HTERT RPE-1 (cell line): ENCODE measurements around the gene ZGPAT.

Experiments used
- in situ Hi-C: fragments of 300-500 bp; cut with MboI; formaldehyde crosslinking; loops from 4 replicates; pipeline ENCODE4 v1.14.3; 2020; ENCODE audit warnings: low sequenced_read_pairs

The ZGPAT gene

DNA sequence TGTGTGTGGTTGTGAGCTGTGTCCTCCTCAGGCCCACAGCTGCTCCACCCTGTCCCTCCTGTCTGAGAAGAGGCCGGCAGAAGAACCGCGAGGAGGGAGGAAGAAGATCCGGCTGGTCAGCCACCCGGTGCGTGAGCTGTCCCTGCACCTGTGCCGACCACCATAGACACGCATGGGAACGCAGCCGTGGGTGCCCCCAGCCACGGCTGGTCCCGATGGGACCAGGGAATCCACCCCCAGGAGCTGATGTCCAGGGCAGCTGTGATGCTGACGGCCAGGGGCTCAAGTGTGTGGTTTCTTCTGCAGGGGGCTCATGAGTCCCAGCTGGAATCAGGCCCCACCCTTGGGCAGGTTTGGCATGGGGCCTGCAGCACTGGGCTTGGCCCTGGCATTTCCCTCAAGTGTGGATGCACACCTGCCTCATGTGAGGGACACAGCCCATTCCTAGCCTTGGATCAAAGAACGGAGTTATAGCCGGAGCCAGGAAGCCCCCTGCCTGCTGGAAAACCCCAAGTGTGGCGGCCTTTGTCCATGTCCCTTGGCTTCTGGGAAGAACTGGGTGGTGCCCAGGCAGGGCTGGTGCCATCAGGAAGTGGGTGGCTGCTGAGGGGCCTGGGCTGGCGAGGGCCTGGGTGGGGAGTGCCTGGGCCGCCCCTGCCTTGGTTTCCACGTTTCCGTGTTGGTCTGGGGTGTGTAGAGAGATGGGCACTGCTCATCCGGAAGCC is 16.0 kb upstream of the ZGPAT start:
- in situ Hi-C loops, result no loop called here

DNA sequence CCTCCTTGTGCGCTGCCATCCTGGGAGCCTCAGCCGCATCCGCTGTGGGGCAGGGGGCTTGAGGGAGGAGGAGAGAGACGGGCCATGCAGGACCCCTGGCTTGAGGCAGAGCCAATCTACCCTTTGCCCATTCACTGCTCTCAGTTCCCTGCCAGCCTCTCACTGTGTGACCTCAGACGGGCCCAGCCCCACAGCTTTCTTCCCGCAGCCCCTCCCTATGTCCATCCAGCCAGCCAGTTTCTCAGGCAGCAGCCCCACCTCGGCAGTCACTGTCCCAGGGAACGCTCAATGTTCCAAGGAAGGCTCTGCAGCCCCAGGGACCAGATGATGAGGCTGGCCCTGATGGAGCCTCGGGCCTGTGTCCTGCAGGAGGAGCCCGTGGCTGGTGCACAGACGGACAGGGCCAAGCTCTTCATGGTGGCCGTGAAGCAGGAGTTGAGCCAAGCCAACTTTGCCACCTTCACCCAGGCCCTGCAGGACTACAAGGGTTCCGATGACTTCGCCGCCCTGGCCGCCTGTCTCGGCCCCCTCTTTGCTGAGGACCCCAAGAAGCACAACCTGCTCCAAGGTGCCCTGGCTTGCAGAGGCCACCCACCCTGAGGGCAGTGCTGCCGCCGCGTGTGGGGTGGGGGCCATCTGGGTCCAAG is 15.3 kb upstream of the ZGPAT start:
- in situ Hi-C loops, result no loop called here

DNA sequence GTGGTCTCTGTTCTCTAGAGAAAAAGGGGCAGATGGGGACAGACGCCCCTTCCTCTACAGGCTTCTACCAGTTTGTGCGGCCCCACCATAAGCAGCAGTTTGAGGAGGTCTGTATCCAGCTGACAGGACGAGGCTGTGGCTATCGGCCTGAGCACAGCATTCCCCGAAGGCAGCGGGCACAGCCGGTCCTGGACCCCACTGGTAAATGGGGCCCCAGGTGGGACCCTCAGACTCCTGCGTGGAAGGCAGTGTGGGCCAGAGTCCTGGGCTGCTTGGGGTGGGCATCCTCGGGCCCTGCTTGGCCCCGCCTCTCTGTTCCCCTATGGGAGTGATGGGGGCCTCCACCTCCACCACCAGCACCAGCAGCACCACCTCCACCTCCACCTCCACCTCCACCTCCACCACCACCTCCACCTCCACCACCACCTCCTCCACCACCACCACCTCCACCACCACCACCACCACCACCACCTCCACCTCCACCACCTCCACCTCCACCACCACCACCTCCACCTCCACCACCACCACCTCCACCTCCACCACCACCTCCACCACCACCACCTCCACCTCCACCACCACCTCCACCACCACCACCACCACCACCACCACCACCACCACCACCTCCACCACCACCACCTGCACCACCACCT is 14.6 kb upstream of the ZGPAT start:
- in situ Hi-C loops, result no loop called here

DNA sequence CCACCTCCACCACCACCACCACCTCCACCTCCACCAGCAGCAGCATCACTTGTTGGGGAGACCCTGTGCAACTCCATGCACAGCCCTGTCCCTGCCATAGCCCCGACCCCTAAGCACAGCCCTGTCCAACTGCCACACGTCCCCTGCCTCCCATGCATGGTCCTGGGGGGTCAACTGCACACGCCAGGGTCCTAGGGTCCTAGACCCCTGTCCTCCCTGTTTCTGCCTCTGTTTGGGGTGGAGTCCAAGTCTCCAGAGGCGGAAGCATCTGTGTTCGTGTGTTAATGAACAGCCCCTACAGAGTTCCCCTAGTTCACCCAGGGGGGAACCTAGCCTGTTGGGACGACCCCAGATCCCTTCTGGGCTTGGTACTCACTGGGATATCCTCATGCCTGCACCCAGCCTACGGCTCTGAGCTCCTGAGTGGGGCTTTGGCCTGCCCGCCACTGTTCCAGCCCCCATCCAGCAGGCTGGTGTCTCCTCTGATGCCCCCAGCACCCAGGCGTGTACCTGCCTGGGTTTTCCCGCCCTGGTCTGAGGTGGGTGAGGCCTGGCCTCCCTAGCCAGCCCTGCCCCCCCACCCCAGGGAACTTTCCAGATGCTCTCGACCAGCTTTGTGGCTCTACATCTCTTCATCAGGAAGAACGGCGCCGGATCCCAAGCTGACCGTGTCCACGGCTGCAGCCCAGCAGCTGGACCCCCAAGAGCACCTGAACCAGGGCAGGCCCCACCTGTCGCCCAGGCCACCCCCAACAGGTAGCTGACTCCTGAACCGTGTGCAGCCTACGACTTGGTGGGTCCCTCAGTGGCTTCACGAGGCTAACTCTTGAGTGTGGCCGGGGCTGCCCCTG is 13.9 kb upstream of the ZGPAT start:
- in situ Hi-C loops, result no loop called here

DNA sequence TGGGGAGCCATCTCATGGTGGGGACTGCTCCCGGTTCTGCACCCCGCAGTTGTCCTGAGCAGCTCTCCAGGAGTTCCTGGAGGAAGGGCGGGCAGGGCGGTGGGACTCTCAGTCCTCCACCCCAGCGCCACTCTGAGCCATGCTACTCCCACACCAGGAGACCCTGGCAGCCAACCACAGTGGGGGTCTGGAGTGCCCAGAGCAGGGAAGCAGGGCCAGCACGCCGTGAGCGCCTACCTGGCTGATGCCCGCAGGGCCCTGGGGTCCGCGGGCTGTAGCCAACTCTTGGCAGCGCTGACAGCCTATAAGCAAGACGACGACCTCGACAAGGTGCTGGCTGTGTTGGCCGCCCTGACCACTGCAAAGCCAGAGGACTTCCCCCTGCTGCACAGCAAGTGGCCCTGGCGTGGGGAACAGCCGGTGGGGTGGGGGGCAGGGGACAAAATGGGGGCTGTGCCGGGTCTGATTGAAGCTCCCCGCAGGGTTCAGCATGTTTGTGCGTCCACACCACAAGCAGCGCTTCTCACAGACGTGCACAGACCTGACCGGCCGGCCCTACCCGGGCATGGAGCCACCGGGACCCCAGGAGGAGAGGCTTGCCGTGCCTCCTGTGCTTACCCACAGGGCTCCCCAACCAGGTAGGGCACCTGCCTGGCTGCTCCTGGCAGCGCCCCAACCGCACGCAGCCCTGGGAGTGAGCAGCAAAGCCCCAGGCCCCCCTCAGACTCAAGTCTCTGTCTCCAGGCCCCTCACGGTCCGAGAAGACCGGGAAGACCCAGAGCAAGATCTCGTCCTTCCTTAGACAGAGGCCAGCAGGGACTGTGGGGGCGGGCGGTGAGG is 13.0 kb upstream of the ZGPAT start:
- in situ Hi-C loops, result no loop called here

DNA sequence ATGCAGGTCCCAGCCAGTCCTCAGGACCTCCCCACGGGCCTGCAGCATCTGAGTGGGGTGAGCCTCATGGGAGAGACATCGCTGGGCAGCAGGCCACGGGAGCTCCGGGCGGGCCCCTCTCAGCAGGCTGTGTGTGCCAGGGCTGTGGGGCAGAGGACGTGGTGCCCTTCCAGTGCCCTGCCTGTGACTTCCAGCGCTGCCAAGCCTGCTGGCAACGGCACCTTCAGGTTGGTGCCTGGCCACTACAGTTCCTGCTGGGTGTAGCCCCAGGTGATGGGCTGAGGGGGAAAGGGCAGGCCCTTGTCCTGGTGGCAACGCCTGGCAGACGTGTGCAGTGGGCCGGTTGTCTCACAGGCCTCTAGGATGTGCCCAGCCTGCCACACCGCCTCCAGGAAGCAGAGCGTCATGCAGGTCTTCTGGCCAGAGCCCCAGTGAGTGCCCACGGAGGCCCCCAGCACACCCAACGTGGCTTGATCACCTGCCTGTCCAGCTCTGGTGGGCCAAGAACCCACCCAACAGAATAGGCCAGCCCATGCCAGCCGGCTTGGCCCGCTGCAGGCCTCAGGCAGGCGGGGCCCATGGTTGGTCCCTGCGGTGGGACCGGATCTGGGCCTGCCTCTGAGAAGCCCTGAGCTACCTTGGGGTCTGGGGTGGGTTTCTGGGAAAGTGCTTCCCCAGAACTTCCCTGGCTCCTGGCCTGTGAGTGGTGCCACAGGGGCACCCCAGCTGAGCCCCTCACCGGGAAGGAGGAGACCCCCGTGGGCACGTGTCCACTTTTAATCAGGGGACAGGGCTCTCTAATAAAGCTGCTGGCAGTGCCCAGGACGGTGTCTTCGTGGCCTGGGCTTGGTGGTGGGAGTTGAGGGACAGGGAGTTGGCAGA is 12.2 kb upstream of the ZGPAT start:
- in situ Hi-C loops, result no loop called here

DNA sequence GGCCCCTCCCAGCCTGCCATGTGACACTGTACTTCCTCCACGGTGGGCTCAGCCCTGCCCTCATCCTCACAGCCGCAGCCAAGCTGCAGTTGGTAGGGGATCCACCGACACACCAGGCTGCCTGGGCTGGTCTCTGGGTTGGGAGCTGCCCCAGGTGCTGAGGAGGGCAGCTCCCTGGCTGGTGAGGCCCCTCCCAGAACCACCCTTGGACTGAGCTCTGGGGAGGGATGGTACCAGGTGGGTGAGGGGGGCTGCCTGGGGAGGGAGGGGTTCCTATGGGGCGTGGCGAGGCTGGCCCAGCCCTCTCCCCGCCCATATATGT is 11.6 kb upstream of the ZGPAT start:
- in situ Hi-C loops, result no loop called here

DNA sequence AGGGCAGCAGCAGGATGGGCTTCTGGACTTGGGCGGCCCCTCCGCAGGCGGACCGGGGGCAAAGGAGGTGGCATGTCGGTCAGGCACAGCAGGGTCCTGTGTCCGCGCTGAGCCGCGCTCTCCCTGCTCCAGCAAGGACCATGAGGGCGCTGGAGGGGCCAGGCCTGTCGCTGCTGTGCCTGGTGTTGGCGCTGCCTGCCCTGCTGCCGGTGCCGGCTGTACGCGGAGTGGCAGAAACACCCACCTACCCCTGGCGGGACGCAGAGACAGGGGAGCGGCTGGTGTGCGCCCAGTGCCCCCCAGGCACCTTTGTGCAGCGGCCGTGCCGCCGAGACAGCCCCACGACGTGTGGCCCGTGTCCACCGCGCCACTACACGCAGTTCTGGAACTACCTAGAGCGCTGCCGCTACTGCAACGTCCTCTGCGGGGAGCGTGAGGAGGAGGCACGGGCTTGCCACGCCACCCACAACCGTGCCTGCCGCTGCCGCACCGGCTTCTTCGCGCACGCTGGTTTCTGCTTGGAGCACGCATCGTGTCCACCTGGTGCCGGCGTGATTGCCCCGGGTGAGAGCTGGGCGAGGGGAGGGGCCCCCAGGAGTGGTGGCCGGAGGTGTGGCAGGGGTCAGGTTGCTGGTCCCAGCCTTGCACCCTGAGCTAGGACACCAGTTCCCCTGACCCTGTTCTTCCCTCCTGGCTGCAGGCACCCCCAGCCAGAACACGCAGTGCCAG is 11.0 kb upstream of the ZGPAT start, which contains the start of gene TNFRSF6B:
Gene TNFRSF6B (plus strand): TSS at position 25 of the 729 bp plus-strand sequence. CDS start 116 bp downstream, at position 141.
- in situ Hi-C loops, result no loop called here

DNA sequence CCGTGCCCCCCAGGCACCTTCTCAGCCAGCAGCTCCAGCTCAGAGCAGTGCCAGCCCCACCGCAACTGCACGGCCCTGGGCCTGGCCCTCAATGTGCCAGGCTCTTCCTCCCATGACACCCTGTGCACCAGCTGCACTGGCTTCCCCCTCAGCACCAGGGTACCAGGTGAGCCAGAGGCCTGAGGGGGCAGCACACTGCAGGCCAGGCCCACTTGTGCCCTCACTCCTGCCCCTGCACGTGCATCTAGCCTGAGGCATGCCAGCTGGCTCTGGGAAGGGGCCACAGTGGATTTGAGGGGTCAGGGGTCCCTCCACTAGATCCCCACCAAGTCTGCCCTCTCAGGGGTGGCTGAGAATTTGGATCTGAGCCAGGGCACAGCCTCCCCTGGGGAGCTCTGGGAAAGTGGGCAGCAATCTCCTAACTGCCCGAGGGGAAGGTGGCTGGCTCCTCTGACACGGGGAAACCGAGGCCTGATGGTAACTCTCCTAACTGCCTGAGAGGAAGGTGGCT is 10.4 kb upstream of the ZGPAT start:
- in situ Hi-C loops, result no loop called here

DNA sequence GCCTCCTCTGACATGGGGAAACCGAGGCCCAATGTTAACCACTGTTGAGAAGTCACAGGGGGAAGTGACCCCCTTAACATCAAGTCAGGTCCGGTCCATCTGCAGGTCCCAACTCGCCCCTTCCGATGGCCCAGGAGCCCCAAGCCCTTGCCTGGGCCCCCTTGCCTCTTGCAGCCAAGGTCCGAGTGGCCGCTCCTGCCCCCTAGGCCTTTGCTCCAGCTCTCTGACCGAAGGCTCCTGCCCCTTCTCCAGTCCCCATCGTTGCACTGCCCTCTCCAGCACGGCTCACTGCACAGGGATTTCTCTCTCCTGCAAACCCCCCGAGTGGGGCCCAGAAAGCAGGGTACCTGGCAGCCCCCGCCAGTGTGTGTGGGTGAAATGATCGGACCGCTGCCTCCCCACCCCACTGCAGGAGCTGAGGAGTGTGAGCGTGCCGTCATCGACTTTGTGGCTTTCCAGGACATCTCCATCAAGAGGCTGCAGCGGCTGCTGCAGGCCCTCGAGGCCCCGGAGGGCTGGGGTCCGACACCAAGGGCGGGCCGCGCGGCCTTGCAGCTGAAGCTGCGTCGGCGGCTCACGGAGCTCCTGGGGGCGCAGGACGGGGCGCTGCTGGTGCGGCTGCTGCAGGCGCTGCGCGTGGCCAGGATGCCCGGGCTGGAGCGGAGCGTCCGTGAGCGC is 9.8 kb upstream of the ZGPAT start:
- in situ Hi-C loops, result no loop called here

DNA sequence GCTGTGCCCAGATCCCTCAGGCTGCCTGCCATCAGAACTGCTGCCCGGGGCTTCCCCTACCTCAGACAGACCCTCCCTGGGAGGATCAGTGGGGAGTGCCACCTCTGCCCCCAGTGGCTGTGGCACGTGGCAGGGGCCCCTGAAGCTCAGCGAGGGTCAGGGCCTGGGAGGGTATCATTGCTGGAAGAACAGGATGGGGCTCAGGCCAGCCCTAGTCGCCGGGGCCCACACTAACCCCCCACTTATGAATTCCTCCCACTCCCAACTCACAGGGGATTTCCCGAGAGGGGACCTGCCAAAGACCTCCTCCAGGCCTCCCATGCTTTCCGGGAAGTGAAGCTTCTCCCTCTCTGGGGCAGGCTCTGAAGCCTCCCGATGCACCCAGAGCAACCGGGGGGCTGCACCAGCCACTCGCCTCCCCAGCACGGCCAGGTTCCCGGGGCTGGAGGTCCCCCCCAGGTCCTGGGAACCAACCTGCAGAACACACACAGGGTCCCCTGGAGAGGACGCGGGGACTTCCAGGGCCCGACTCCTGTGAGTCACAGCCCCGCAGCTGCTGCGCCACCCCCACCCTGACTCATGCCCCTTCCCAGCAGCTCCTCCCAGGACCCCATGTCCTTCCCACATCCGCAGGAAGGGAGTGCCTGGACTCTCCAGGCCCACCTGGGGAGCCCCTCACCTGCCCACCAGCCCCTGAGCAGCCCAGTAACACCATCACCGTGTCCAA is 8.9 kb upstream of the ZGPAT start:
- in situ Hi-C loops, result no loop called here

DNA sequence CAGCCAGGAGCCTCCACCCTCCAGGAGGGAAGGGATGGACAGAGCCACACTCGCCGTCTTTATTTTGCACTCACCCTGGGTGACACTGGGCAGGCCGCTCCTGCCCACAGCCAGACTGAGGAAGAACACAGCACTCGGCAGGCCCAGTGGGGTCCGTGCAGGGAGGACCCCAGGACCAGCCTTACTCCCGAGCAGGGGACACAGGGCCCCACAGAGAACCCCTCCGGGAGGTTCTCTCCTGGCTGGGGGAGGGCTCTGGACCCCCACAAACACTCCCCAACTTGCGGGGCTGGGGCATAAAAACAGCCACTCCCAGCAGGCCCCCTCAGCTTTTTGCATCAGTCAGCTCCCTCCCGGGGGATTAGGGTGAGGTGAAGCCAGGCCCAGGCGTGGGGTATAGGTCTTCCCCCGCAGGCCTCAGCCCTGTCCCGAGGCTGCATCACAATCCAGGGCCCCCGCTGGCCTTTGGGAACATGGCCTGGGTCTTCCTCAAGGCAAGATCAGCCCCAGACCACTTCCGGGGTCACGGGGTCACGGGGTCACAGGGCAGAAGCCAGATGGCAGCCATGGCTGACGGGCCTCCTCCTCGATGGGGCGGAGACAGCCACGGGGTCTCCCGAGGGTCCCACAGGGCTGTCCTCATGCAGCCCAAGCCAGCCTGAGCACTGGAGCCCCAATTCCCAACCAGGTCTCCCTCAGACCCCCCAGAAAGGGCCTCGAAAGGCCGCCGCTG is 8.2 kb upstream of the ZGPAT start:
- in situ Hi-C loops, result no loop called here

DNA sequence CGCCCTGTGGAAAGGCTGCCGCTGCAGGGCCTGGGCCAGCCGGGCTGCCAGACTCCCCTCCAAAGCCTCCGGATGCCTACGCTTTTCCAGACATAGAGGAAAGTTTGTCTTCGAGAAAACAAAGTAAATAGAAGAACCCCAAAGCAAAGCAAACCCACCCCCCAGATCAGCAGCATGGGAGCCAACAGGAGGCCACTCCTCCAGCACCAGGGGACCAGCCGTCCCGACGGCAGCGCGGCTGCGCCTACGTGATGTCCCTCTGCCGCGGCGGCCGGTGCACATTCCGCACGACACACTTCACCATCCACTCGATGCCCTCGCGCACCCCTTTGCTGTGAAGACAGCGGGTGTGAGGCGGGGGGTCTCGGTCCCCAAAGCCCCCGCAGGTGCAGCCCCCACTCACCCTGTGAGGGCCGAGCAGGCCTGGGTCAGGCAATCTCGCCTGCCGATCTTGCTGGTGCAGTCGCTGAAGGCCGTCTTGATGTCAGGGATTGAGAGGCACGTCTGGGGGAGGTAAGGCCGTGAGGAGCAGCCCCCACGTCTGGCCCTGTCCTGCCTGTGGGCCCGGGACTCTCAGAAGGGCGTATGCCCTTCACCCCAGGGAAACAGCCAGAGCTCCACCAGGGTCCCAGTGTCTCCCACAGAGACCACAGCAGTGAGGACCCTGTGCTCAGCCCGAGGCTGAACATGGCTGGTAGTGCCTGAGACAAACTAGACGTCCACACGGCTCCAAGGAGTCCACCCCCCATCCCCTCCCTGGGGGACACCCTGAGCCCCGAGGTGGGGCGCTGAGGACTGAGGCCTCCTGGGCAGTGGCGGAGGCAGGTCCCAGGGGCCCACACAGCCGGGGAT is 7.4 kb upstream of the ZGPAT start:
- in situ Hi-C loops, result no loop called here

DNA sequence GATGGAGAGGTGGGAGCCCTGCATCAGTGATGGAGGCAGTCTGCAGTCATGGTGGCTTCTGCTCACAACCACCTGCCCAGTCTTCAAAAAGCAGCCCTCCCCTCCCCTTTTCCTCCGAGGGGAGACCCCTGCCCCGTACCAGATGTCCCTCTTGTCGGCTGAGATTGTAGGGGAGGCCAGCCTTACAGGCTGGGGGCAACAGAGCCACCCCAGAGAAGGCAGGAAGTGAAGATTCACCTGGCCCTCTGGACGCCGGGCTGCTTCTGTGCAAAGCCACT is 6.8 kb upstream of the ZGPAT start:
- in situ Hi-C loops, result no loop called here

DNA sequence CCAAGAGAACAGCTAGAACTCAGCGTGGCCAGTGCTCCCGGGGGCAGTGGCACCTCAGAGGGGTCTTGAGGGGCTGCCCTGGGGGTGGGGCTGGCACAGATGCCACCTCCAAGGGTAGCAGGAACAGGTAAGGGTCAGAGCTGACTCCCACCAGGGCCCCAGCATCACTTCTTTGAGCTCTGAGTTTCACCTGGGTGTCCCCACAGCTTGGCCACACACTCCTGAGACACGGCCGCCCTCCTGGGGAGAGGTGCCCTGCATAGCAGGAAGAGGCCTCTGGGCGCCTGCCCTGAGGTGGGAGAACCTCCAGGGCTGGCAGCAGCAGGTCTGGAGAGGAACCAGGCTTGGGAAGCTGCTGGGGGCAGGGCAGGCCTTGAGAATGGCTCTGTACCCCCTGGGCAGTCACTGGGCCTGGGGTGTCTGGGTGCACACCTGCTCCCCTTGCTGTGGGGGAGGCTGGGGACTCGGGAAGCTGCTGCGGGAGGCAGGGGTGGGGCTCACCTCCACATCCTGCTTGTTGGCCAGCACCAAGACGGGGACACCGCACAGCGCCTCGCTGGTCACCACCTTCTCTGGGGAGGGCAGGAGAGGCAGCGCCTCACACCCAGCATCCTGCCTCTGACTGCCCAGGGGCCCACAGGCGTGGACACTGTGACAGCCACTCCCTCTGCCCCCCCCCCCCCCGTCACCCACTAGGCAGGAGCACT is 6.4 kb upstream of the ZGPAT start:
- in situ Hi-C loops, result no loop called here
